K562 (cell line): ENCODE results near the gene SCAP.

Experiments used
- CTCF ChIP-seq, 3 experiments: IDR thresholded peaks in 2 of 3; conservative IDR thresholded peaks in 1 of 3; 2 replicates each; pipeline ENCODE4 v1.5.1; 2011 to 2012; ENCODE audit warnings: low read length in 3 of 3, mild to moderate bottlenecking in 3 of 3, control low read depth in 2 of 3, improper control_type of control experiment in 1 of 3, inconsistent platforms in 1 of 3, low read depth in 1 of 3, mixed read lengths in 1 of 3, moderate library complexity in 1 of 3; ENCODE audit not compliant: insufficient read depth in 2 of 3
- GTF2F1 ChIP-seq: IDR thresholded peaks from 2 replicates; pipeline ENCODE4 v1.6.1; 2011; ENCODE audit warnings: low read depth, low read length, improper control_type of control experiment
- POLR2A ChIP-seq: fragments of 450-650 bp; conservative IDR thresholded peaks from 2 replicates; pipeline ENCODE4 v1.6.1; 2016
- RAD51 ChIP-seq: fragments of 450-650 bp; IDR thresholded peaks from 2 replicates; pipeline ENCODE4 v1.7.1; 2016; ENCODE audit warnings: low read depth, mild to moderate bottlenecking, borderline replicate concordance
- STAT5B ChIP-seq: fragments of 250-450 bp; sonication (Bioruptor Pico); IDR thresholded peaks from 2 replicates; pipeline ENCODE4 v1.8.0; 2021; ENCODE audit warnings: mild to moderate bottlenecking, inconsistent platforms
- USF2 ChIP-seq: sonication (generic); formaldehyde crosslinking; IDR thresholded peaks from 2 replicates; pipeline ENCODE4 v1.5.0; 2020; ENCODE audit warnings: missing genetic modification reagents

- TF ChIP-seq POLR2A = no peak
- TF ChIP-seq CTCF (IDR thresholded peaks at IDR 0.05 in 2 of 3, conservative IDR thresholded peaks at IDR 0.05 in 1 of 3; ENCODE audit: insufficient read depth in 2 of 3, low read depth in 1 of 3, low read length in 3 of 3) = no peak
- no peak for TF ChIP-seq STAT5B (CRISPR knock-in tag)
- no peak for TF ChIP-seq RAD51
- no peak for TF ChIP-seq GTF2F1
- TF ChIP-seq USF2 (CRISPR knock-in tag) = no peak
Measured at GRCh38 chr3:47407237-47407636, 68.5 kb downstream of the SCAP start.
